Middle frontal gyrus (tissue), 1 donor: ENCODE results near the gene HEATR5B.
"Not testable (repeated sequence)": the region's sequence is repeated elsewhere in the genome, so short reads cannot be mapped to it uniquely, and the experiment has no call there.

Experiments
- DNase-seq: peaks from one replicate; pipeline ENCODE4 v3.0.0-alpha.2; 2015; ENCODE audit warnings: low spot score; ENCODE audit errors: extremely low spot score

HEATR5B gene

GRCh38 chr2:36945240-36945639 is 138.9 kb downstream of the HEATR5B start:
- DNase-seq: not testable (repeated sequence)

- no peak for DNase-seq
These were observed 142.3 kb downstream of the HEATR5B start for GRCh38 chr2:36941867-36942266.

DNA sequence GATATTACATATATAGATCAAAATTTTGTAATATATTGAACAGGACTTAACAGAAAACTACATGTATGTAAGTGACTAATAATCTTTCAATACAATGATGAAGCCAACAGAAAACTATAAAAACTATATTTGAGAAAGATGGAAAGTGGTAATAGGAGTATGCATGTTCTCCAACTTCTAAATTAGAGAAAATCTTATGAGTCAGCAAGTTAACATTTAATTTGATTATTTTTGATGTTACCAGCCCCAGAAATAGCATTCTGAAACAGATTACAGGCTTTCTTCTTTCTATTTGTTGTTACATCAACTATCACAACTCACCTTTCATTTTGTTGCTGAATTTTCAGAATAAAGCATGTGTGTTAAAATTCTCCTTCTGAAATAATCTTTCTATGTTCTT is 147.6 kb downstream of the HEATR5B start:
- DNase-seq: not testable (repeated sequence)

DNA sequence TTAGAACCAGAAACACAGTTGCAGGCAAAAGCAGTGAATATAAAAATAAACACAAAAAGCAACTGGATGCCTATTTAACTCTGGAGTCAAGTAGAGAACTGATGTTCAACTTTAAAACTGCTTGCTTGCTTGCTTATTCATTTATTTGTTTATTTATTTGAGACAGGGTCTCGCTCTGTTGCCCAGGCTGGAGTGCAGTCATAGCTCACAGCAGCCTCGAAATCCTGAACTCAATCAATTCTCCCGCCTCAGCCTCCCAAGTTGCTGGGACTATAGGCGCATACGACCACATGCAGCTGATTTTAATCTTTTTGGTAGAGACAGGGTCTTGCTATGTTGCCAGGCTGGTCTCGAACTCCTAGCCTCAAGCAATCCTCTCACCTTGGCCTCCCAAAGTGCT is 152.5 kb downstream of the HEATR5B start:
- DNase-seq: not testable (repeated sequence)
